CD4-positive, alpha-beta T cell (primary cell): Measurements from ENCODE around the gene ZFYVE16. TPM values are rescaled to one million over a fixed set of nuclear protein-coding genes. Genes with fewer than 3 reads are reported as not detected.

ENCODE experiments used
- ATAC-seq: fragments of 200-7000 bp; cut with Tn5 transposase; one replicate; pipeline ENCODE4 v1.10.0; 2022; ENCODE audit warnings: mild to moderate bottlenecking; ENCODE audit not compliant: poor library complexity
- CTCF ChIA-PET: fragments of 350-600 bp; sonication (Branson Sonifier 250); formaldehyde crosslinking; loops from one replicate; lab custom pipeline; 2021; ENCODE audit warnings: antibody characterized with exemption, inconsistent platforms; lab: Charles Lee
- POLR2A ChIA-PET: fragments of 350-600 bp; sonication (Branson Sonifier 250); formaldehyde crosslinking; loops from one replicate; lab custom pipeline; 2021; ENCODE audit warnings: antibody characterized with exemption, inconsistent platforms; lab: Charles Lee
- DNase-seq, 14 experiments: peaks; one replicate each; pipeline ENCODE4 v3.0.0-alpha.2; 2013 to 2020; ENCODE audit warnings: mixed read lengths in 2 of 14
- H3K27ac ChIP-seq, 2 donors: one replicate each; pipeline versions ENCODE4 v1.5.1 to v1.7.0; 2013; ENCODE audit warnings: low read length in 2 of 2, low read depth in 1 of 2, mild to moderate bottlenecking in 1 of 2
- H3K27me3 ChIP-seq, 2 experiments: 1 replicate in 1 of 2; 2 replicates in 1 of 2; pipeline versions ENCODE4 v1.6.1 to v1.7.0; 2013; ENCODE audit warnings: low read length in 2 of 2, control low read depth in 1 of 2, mild to moderate bottlenecking in 1 of 2, moderate library complexity in 1 of 2; ENCODE audit not compliant: insufficient read depth in 2 of 2, control insufficient read depth in 1 of 2
- H3K36me3 ChIP-seq: one replicate; pipeline ENCODE4 v1.6.1; 2013; ENCODE audit warnings: low read length, control low read depth; ENCODE audit not compliant: insufficient read depth
- H3K4me1 ChIP-seq: one replicate; pipeline ENCODE4 v1.6.1; 2013; ENCODE audit warnings: low read length, control low read depth; ENCODE audit not compliant: insufficient read depth
- H3K4me3 ChIP-seq: one replicate; pipeline ENCODE4 v1.5.1; 2013; ENCODE audit warnings: mild to moderate bottlenecking, low read length, moderate library complexity
- H3K9me3 ChIP-seq, 2 experiments: 1 replicate in 1 of 2; 2 replicates in 1 of 2; pipeline versions ENCODE4 v1.6.1 to v1.7.0; 2013; ENCODE audit warnings: low read length in 2 of 2, mild to moderate bottlenecking in 2 of 2, control low read depth in 1 of 2, moderate library complexity in 1 of 2; ENCODE audit not compliant: control insufficient read depth in 1 of 2, insufficient read depth in 1 of 2
- H3K27ac Mint-ChIP-seq: one replicate; pipeline ENCODE4 v1.8.0; 2020; ENCODE audit warnings: mixed read lengths
- H3K27me3 Mint-ChIP-seq: one replicate; pipeline ENCODE4 v1.8.0; 2021; ENCODE audit warnings: mixed read lengths
- H3K36me3 Mint-ChIP-seq: one replicate; pipeline ENCODE4 v1.8.0; 2021; ENCODE audit warnings: low read depth, mixed read lengths
- H3K4me1 Mint-ChIP-seq: one replicate; pipeline ENCODE4 v1.8.0; 2021; ENCODE audit warnings: low read depth, mixed read lengths
- H3K4me3 Mint-ChIP-seq: one replicate; pipeline ENCODE4 v1.8.0; 2020; ENCODE audit warnings: mild to moderate bottlenecking, mixed read lengths
- H3K9me3 Mint-ChIP-seq: one replicate; pipeline ENCODE4 v1.8.0; 2020; ENCODE audit warnings: mixed read lengths
- CTCF ChIP-seq: fragments of 200-600 bp; IDR thresholded peaks from one replicate; pipeline ENCODE4 v1.8.0; 2022; ENCODE audit warnings: antibody characterized with exemption, mild to moderate bottlenecking
- intact Hi-C, 2 experiments: fragments of 100-400 bp; cut with DNase I in 1 of 2; cut with micrococcal nuclease in 1 of 2; formaldehyde crosslinking; loops; one replicate each; pipeline versions ENCODE4 v1.15.1 to v1.9.0; 2023 to 2025; cut with DNase I, micrococcal nuclease
- total RNA-seq, 174 experiments: library from RNA in 2 of 174; stranded (reverse) in 2 of 174; gene quantifications; one replicate each; pipeline ENCODE4 v1.2.3 and lab custom pipeline; 2021 to 2026

ZFYVE16 gene
- total RNA-seq, 2 experiments from 2014 or later = 7.5 to 7.9 TPM

GRCh38 chr5:80406980-80407734, 707 bp upstream of the ZFYVE16 start:
- Histone ChIP-seq H3K4me1 (peaks cover 15% of the 10 kb centered on the region), H3K9me3 (no peaks in the 10 kb centered on the region), H3K27me3 (no peaks in the 10 kb centered on the region), H3K4me3 (peak overlapping the region; percentile 99), H3K27ac (peak overlapping the region; percentile 85 to 97), H3K36me3 (no peaks in the 10 kb centered on the region)
- H3K4me1 Mint-ChIP-seq = peaks cover 34% of the 10 kb centered on the region
- CTCF ChIA-PET = no interaction called here
- intact Hi-C loops = loop anchor here (2.0 to 10.0 kb wide), 9 partner anchors 80 to 1878 kb away; partner anchors contain the start of genes JMY (in 1 of the 2), MTX3 (in 1 of the 2), TENT2 (in 1 of the 2) and ZCCHC9 (in 1 of the 2)
- POLR2A ChIA-PET = interaction anchor here (0.8 to 2.0 kb wide), 6 partner anchors 81 to 794 kb away, joined by 3 to 7 read pairs (median 4); partner anchors contain the start of genes DHFR, FAM151B, MSH3 and SERINC5
- peak overlapping the region; percentile 99 for H3K4me3 Mint-ChIP-seq
- no peaks in the 10 kb centered on the region for H3K9me3 Mint-ChIP-seq
- ATAC-seq (no peak), DNase-seq (peak in 4 of 14 experiments; percentile 3 to 19 (median 8))
- H3K36me3 Mint-ChIP-seq = peaks cover 12% of the 10 kb centered on the region
- no peaks in the 10 kb centered on the region for H3K27me3 Mint-ChIP-seq
- no peak for TF ChIP-seq CTCF
- H3K27ac Mint-ChIP-seq = peak overlapping the region; percentile 93

DNA sequence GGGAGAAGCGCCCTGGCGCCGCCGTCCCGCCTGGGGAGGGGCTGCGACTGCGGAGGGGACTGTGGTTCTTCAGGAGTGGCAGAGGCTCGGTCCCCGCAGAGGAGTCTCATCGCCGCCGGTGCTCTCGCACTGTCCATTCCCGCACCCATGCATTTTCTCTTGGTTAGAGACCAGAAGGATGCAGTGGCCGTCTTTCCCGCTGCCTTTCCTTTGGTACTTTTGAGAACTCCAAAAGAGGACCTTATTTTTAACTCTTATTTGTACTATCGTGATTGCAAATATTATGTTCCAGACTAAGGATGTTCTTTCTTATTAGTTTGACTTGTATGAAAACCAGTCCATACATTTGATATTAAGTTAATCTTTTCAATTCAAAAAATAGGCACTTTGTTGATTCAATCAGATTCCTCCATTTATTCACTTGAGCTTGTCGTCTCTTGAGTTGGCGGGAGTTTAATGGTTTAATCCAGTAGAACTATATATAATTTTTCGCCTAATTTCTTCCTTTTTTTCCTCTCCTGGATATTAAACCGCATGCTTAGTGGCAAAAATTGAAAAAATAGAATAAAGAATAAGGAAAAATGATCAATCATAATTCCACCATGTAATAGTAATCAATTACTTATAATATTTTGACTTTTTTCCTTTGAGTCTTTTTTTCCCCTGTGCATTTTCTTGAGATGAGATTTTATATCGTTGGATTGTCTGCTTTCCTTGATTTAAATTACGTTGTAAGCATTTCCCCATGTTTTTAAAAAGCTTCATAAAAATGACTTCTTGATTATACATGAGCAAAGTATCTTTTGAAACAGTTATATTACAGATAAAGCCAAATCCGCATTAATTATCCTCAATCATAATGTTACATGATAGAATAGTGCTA, 861 bp downstream of the ZFYVE16 start:
- CTCF ChIA-PET = no interaction called here
- Histone ChIP-seq H3K4me1 (peaks cover 15% of the 10 kb centered on the region), H3K4me3 (peak overlapping the region; percentile 99), H3K27ac (peak overlapping the region; percentile 85 to 97), H3K9me3 (no peaks in the 10 kb centered on the region), H3K27me3 (no peaks in the 10 kb centered on the region), H3K36me3 (no peaks in the 10 kb centered on the region)
- intact Hi-C loops = loop anchor here (5.0 to 10.0 kb wide), 8 partner anchors 249 to 1876 kb away; partner anchors contain the start of genes JMY (in 1 of the 2), MTX3 (in 1 of the 2), TENT2 (in 1 of the 2) and ZCCHC9 (in 1 of the 2)
- Mint-ChIP-seq H3K36me3 (peaks cover 16% of the 10 kb centered on the region), H3K4me1 (peaks cover 35% of the 10 kb centered on the region), H3K4me3 (peak overlapping the region; percentile 99), H3K27me3 (no peaks in the 10 kb centered on the region), H3K9me3 (no peaks in the 10 kb centered on the region), H3K27ac (peak overlapping the region; percentile 89)
- ATAC-seq (peak; percentile 19), DNase-seq (peak in 7 of 14 experiments; percentile 26 to 68 (median 51))
- TF ChIP-seq CTCF = no peak
- POLR2A ChIA-PET = interaction anchor here (0.6 to 2.0 kb wide), 4 partner anchors 79 to 796 kb away, joined by 3 to 7 read pairs (median 4); partner anchors contain the start of genes DHFR, FAM151B and MSH3
